SK-N-SH treated with all-trans-retinoic acid at 6 μM for 48 hours (cell line): ENCODE measurements around the gene TBXA2R.

Experiments
- ARNTL ChIP-seq: fragments of 450-650 bp; formaldehyde crosslinking; IDR thresholded peaks from 2 replicates; pipeline ENCODE4 v1.5.0; 2020; ENCODE audit warnings: low read depth, mild to moderate bottlenecking, moderate library complexity, borderline replicate concordance
- ISL1 ChIP-seq: fragments of 250-450 bp; sonication (Bioruptor Pico); IDR thresholded peaks from 2 replicates; pipeline ENCODE4 v2.1.2; 2022; ENCODE audit warnings: mild to moderate bottlenecking, moderate library complexity
- RARB ChIP-seq: fragments of 250-450 bp; sonication (Bioruptor Pico); IDR thresholded peaks from 2 replicates; pipeline ENCODE4 v1.8.0; 2021; ENCODE audit warnings: mild to moderate bottlenecking, moderate library complexity
- TCF4 ChIP-seq: fragments of 250-450 bp; sonication (Bioruptor Pico); IDR thresholded peaks from 2 replicates; pipeline ENCODE4 v1.8.0; 2021; ENCODE audit warnings: mild to moderate bottlenecking, moderate library complexity, borderline replicate concordance
- ZC3H10 ChIP-seq: fragments of 250-450 bp; sonication (Bioruptor Pico); IDR thresholded peaks from 2 replicates; pipeline ENCODE4 v1.5.1; 2021; ENCODE audit warnings: mild to moderate bottlenecking, moderate library complexity
- ZFP3 ChIP-seq: fragments of 250-450 bp; sonication (Bioruptor Pico); IDR thresholded peaks from 2 replicates; pipeline ENCODE4 v1.5.0; 2020; ENCODE audit warnings: mild to moderate bottlenecking, moderate library complexity
- ZFP30 ChIP-seq: fragments of 450-650 bp; formaldehyde crosslinking; IDR thresholded peaks from 2 replicates; pipeline ENCODE4 v1.5.0; 2022; ENCODE audit warnings: mild to moderate bottlenecking, moderate library complexity
- ZNF565 ChIP-seq: fragments of 450-650 bp; formaldehyde crosslinking; conservative IDR thresholded peaks from 2 replicates; pipeline ENCODE4 v1.5.0; 2020; ENCODE audit warnings: low read depth, mild to moderate bottlenecking, moderate library complexity
- ZNF70 ChIP-seq: fragments of 450-650 bp; formaldehyde crosslinking; IDR thresholded peaks from 2 replicates; pipeline ENCODE4 v1.5.0; 2020; ENCODE audit warnings: mild to moderate bottlenecking, moderate library complexity
- ZNF8 ChIP-seq: fragments of 450-650 bp; formaldehyde crosslinking; IDR thresholded peaks from 2 replicates; pipeline ENCODE4 v1.5.0; 2020; ENCODE audit warnings: mild to moderate bottlenecking, moderate library complexity
- TF ChIP-seq, protein P1 (sequence below): fragments of 250-450 bp; sonication (Bioruptor Pico); IDR thresholded peaks from 2 replicates; pipeline ENCODE4 v1.8.0; 2020; ENCODE audit warnings: mild to moderate bottlenecking, moderate library complexity, borderline replicate concordance
- TF ChIP-seq, protein P2 (sequence below): fragments of 250-450 bp; sonication (Bioruptor Pico); IDR thresholded peaks from 2 replicates; pipeline ENCODE4 v1.8.0; 2021; ENCODE audit warnings: low read depth, mild to moderate bottlenecking, moderate library complexity, borderline replicate concordance
- TF ChIP-seq, protein P3 (sequence below): fragments of 250-450 bp; sonication (Bioruptor Pico); IDR thresholded peaks from 2 replicates; pipeline ENCODE4 v1.5.1; 2021; ENCODE audit warnings: mild to moderate bottlenecking, moderate library complexity

DNA sequence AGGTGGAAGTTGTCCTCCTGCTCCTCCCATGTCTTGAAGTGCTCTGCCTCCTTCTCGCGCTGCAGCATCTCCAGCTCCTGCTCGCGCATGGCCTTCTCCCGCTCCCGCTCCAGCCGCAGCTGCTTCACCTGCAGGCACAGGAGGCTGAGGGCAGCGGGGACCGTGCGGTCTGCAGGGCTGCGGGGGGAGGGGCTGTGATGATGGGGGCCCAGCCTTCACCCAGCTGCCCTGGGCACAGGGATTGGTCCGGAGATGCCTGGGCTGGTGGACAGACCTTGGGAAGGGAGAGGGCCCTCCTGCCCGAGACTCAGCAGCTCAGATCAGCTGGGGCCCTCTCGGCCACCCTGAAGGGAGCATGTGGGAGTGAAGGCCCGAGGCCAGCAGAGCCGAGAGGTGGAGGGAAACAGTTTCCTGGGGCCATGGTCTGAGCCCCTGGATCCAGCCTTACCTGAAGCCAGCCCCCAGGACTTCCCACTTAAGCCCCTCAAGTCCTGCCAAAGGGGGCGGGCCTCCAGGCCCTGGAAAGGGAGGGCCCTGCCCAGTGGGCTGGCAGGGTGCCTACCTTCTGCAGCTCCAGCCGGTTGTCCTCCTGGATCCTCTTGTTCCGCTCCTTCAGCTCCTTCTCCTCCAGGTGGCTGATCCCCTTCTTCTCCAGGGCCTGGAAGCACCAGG, 13.6 kb upstream of the TBXA2R start:
- TF ChIP-seq, protein P1, sequence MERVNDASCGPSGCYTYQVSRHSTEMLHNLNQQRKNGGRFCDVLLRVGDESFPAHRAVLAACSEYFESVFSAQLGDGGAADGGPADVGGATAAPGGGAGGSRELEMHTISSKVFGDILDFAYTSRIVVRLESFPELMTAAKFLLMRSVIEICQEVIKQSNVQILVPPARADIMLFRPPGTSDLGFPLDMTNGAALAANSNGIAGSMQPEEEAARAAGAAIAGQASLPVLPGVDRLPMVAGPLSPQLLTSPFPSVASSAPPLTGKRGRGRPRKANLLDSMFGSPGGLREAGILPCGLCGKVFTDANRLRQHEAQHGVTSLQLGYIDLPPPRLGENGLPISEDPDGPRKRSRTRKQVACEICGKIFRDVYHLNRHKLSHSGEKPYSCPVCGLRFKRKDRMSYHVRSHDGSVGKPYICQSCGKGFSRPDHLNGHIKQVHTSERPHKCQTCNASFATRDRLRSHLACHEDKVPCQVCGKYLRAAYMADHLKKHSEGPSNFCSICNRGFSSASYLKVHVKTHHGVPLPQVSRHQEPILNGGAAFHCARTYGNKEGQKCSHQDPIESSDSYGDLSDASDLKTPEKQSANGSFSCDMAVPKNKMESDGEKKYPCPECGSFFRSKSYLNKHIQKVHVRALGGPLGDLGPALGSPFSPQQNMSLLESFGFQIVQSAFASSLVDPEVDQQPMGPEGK (CRISPR knock-in tag) = no peak
- TF ChIP-seq ZNF565 (CRISPR knock-in tag) = no peak
- TF ChIP-seq, protein P2, sequence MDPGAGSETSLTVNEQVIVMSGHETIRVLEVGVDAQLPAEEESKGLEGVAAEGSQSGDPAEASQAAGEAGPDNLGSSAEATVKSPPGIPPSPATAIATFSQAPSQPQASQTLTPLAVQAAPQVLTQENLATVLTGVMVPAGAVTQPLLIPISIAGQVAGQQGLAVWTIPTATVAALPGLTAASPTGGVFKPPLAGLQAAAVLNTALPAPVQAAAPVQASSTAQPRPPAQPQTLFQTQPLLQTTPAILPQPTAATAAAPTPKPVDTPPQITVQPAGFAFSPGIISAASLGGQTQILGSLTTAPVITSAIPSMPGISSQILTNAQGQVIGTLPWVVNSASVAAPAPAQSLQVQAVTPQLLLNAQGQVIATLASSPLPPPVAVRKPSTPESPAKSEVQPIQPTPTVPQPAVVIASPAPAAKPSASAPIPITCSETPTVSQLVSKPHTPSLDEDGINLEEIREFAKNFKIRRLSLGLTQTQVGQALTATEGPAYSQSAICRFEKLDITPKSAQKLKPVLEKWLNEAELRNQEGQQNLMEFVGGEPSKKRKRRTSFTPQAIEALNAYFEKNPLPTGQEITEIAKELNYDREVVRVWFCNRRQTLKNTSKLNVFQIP = no peak
- TF ChIP-seq, protein P3, sequence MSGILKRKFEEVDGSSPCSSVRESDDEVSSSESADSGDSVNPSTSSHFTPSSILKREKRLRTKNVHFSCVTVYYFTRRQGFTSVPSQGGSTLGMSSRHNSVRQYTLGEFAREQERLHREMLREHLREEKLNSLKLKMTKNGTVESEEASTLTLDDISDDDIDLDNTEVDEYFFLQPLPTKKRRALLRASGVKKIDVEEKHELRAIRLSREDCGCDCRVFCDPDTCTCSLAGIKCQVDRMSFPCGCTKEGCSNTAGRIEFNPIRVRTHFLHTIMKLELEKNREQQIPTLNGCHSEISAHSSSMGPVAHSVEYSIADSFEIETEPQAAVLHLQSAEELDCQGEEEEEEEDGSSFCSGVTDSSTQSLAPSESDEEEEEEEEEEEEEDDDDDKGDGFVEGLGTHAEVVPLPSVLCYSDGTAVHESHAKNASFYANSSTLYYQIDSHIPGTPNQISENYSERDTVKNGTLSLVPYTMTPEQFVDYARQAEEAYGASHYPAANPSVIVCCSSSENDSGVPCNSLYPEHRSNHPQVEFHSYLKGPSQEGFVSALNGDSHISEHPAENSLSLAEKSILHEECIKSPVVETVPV (CRISPR knock-in tag) = no peak
- no peak for TF ChIP-seq ZFP30 (CRISPR knock-in tag)
- TF ChIP-seq TCF4 (CRISPR knock-in tag) = no peak
- TF ChIP-seq ARNTL (CRISPR knock-in tag) = no peak
- no peak for TF ChIP-seq ZNF70 (CRISPR knock-in tag)
- TF ChIP-seq RARB = no peak
- TF ChIP-seq ZC3H10 = no peak
- TF ChIP-seq ISL1 (CRISPR knock-in tag) = no peak
- no peak for TF ChIP-seq ZFP3 (CRISPR knock-in tag)
- no peak for TF ChIP-seq ZNF8 (CRISPR knock-in tag)
